T-helper 1 cell treated with Interleukin-12 subunit alpha and Interleukin-12 subunit beta and Interleukin-4 antibody, amounts not matched to agents 30 μg/mL and 1 μg/mL, for 36 hours (primary cell): ENCODE measurements around the gene SERPINB11.
"Not testable (repeated sequence)": the region's sequence is repeated elsewhere in the genome, so short reads cannot be mapped to it uniquely, and the experiment has no call there.

ENCODE experiments used
- H3K27ac Mint-ChIP-seq: one replicate; pipeline ENCODE4 v1.8.0; 2021; ENCODE audit warnings: mild to moderate bottlenecking, mixed read lengths
- H3K27me3 Mint-ChIP-seq: one replicate; pipeline ENCODE4 v1.8.0; 2021; ENCODE audit warnings: low read depth, mixed read lengths
- H3K36me3 Mint-ChIP-seq: one replicate; pipeline ENCODE4 v1.8.0; 2021; ENCODE audit warnings: low read depth, mixed read lengths
- H3K4me1 Mint-ChIP-seq: one replicate; pipeline ENCODE4 v1.8.0; 2021; ENCODE audit warnings: low read depth, mixed read lengths
- H3K4me3 Mint-ChIP-seq: one replicate; pipeline ENCODE4 v1.8.0; 2021; ENCODE audit warnings: mild to moderate bottlenecking, moderate library complexity, mixed read lengths
- H3K9me3 Mint-ChIP-seq: one replicate; pipeline ENCODE4 v1.8.0; 2021; ENCODE audit warnings: mixed read lengths

The SERPINB11 gene, protein sequence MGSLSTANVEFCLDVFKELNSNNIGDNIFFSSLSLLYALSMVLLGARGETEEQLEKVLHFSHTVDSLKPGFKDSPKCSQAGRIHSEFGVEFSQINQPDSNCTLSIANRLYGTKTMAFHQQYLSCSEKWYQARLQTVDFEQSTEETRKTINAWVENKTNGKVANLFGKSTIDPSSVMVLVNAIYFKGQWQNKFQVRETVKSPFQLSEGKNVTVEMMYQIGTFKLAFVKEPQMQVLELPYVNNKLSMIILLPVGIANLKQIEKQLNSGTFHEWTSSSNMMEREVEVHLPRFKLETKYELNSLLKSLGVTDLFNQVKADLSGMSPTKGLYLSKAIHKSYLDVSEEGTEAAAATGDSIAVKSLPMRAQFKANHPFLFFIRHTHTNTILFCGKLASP

DNA sequence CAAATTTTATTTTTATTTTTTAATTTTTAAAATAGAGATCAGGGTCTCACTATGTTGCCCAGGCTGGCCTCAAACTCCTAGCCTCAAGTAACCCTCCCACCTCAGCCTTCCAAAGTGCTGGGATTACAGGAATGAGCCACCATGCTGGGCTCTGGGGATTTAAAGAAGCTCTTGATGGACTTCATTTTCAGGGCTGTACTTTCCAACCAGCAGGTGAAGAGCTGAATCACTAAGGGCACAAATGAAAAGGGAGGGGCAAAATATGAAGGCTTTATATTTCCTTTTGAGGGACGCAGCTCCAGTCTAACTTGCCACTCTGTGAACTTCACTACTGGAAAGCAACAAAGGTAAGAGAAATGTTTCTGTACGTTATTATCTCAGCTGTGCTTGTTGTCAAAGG lies at the start of gene SERPINB11:
SERPINB11 (plus strand) TSS at position 301 of the 400 bp plus-strand sequence. CDS start 7,234 bp downstream, outside the sequence.
- H3K27ac Mint-ChIP-seq = no peak within 1 kb of the TSS
- H3K4me3 Mint-ChIP-seq = no peak within 1 kb of the TSS
- H3K4me1 Mint-ChIP-seq = no peaks in the 10 kb centered on the region

DNA sequence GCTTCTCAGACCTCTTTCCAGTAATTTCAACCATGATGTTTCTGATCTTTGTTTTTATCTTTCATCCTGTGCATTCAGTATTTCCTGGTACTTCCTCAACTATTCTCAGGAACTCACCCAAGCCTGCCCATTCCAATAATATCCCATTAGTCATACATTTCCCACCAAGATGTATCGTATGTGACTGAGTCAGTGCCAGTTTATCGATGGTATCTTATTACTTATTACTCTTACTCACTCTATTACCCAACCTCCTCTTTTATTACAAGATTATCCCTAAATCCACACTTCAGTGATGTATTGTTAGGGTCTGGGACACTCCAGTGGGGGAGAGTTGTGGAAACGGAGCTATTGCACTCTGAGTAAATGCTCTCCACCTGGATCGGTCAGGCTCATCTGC lies 43.8 kb upstream of the SERPINB11 start:
- not testable (repeated sequence) for H3K4me3 Mint-ChIP-seq, H3K9me3 Mint-ChIP-seq, H3K27ac Mint-ChIP-seq, H3K36me3 Mint-ChIP-seq, H3K4me1 Mint-ChIP-seq, H3K27me3 Mint-ChIP-seq

More for the DNA sequence above, at the start of gene SERPINB11:
- no peaks in the 10 kb centered on the region for H3K9me3 Mint-ChIP-seq
- no peaks in the 10 kb centered on the region for H3K36me3 Mint-ChIP-seq
- no peaks in the 10 kb centered on the region for H3K27me3 Mint-ChIP-seq

DNA sequence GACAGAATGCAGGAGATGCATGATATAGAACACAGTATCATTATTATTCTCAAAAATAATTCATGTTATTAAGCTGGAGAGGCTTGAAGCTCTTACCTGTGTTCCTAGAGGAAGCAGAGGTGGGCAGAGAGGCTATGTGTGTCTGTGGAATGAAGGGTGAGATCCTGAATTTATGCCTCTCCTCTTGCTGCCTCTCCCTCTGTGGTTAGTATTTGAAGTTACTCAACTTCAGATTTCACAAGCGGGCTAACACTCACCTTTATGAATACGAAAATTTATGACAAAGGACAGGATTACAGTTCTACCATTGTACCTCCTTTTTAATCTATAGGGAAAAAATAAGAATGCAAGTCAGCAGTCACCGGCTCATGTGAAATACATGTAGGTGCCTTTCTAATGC lies 41.0 kb upstream of the SERPINB11 start, which contains the start of gene SERPINB3:
SERPINB3 (minus strand) TSS at position 144 of the 400 bp plus-strand sequence. CDS start 677 bp downstream, outside the sequence.
- not testable (repeated sequence) for H3K27ac Mint-ChIP-seq, H3K4me1 Mint-ChIP-seq, H3K36me3 Mint-ChIP-seq, H3K27me3 Mint-ChIP-seq, H3K9me3 Mint-ChIP-seq, H3K4me3 Mint-ChIP-seq

DNA sequence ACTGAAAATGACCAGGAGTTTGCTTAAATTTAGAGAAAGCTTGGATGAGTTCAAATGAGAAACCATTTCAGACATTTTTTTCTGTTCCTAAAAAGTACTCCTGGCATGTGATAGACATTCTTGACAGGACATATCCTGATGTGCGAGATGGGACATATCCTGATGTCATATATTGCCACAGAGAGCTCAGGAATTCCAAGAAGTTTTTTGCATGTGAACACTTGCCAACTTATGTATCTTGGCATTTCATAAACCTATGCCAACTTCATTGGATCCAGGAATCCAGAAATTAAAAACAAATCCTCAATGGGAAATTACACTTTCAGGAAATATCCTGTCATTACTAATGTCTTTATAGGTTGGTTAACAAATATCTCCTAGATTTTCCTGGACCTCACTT lies 38.2 kb upstream of the SERPINB11 start:
- H3K9me3 Mint-ChIP-seq = no peaks in the 10 kb centered on the region

DNA sequence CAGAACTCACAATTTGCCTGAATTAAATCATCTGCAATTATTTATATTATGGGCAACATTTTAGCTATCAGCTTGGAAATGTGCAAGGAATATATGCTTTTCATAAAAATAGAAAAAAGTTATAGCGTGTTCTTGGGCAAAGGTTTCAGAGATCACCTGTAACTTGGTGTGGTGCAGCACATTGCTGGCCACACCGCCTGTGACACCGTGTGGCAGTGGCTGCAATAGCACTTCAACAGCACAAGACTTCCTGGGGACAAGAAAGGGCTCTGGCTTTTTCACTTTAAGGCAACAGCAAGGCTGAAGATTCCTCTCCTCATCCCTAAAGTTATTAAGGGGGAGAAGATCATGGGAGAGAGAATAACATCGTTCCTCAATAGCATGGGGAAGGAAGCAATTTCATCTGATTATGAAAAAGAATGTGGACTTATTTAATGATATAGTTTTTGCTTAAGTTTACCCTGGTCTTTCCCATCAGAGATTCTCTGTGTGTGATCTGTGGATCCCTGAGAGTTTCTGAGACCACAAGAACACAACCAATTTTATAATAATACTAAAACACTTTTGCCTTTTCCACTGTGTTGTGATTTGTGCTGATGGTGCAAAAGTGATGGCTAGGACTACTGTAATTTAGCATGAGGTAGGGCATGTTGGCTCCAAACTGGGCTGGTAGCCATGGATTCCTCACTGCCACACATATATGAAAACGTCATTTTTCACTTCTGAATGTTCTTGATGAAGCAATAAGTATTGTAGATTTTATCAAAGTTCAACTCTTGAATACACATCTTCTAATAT lies 26.0 kb upstream of the SERPINB11 start:
- Mint-ChIP-seq H3K9me3 (no peaks in the 10 kb centered on the region), H3K4me3 (no peak overlapping the region), H3K4me1 (no peaks in the 10 kb centered on the region), H3K27ac (no peak overlapping the region), H3K36me3 (no peaks in the 10 kb centered on the region), H3K27me3 (no peaks in the 10 kb centered on the region)

More for the DNA sequence above, 38.2 kb upstream of the SERPINB11 start:
- no peaks in the 10 kb centered on the region for H3K27me3 Mint-ChIP-seq
- H3K4me1 Mint-ChIP-seq = no peaks in the 10 kb centered on the region
- H3K36me3 Mint-ChIP-seq = no peaks in the 10 kb centered on the region
- H3K4me3 Mint-ChIP-seq = no peak overlapping the region
- H3K27ac Mint-ChIP-seq = no peak overlapping the region

DNA sequence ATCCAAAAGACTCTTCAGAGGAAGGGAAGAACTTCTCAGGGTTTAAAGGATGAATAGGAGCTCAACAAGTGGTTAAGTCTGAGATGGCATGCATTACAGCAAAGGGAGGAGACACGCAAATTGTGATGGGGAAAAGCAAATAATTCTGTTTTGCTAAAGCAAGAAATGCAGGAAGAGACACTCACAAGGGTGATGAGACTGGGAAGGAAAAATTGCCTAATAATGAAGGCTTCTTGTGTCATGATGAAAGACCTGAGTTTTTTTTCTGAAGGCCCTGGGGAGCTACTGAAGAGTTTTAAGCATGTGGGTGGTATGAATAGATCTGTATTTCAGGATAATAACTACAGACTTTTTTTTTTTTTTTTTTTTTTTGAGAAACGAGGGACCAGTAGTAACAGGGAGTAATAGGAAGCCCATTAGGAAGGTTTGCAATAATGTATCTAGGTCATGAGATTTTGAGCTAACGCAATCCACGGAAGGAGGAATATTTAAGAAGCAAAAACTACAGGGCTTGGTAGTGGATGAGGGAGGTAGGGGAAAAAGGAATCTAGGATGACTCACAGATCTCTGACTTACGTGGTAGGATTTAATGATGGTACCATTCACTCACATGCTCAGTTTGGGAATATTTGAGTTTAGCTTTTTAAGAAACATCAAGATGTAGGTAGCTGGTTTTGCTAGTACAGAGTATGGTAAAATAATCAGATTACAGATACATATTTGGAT lies 25.1 kb upstream of the SERPINB11 start:
- Mint-ChIP-seq H3K4me1 (no peaks in the 10 kb centered on the region), H3K9me3 (no peaks in the 10 kb centered on the region), H3K27ac (no peak overlapping the region), H3K4me3 (no peak overlapping the region), H3K27me3 (no peaks in the 10 kb centered on the region), H3K36me3 (no peaks in the 10 kb centered on the region)

DNA sequence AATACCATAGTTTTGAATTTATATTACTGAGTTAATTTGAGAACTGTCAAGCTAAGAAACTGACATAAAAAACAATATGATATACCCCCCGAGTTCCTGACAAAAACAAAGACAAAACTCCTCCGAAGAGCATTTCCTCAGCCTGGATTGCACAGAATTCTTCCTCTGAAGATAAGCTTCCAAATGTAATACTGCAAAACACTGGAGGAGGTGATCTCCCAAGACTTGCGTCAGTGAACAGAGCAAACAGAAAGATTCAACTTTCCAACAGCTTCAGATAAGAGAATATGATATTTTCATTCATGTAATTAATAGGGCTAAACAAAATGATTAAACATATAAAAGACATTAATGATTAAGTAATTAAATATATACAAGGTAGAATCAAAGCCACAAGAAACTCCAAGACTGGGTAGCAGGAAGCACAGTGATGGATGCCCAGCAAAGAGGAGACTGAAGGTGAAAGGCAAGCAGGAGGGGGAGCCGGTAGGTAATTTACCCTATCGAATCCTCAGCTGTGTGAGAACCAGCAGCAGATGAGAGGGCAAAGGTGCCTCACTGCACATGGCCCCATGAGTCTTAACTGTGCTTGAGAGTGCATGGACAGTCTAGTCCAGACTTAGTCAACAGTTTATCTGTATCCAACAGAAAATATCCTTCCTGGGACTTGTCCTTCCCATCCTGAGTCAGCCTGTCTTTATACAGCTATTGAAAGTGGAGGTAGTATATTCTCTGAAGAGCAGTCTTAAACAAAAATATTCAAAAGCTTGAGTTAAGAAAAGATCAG lies 22.7 kb upstream of the SERPINB11 start:
- no peaks in the 10 kb centered on the region for H3K27me3 Mint-ChIP-seq
- H3K9me3 Mint-ChIP-seq = no peaks in the 10 kb centered on the region
- no peak overlapping the region for H3K27ac Mint-ChIP-seq
- H3K4me1 Mint-ChIP-seq = no peaks in the 10 kb centered on the region
- H3K36me3 Mint-ChIP-seq = no peaks in the 10 kb centered on the region
- no peak overlapping the region for H3K4me3 Mint-ChIP-seq

DNA sequence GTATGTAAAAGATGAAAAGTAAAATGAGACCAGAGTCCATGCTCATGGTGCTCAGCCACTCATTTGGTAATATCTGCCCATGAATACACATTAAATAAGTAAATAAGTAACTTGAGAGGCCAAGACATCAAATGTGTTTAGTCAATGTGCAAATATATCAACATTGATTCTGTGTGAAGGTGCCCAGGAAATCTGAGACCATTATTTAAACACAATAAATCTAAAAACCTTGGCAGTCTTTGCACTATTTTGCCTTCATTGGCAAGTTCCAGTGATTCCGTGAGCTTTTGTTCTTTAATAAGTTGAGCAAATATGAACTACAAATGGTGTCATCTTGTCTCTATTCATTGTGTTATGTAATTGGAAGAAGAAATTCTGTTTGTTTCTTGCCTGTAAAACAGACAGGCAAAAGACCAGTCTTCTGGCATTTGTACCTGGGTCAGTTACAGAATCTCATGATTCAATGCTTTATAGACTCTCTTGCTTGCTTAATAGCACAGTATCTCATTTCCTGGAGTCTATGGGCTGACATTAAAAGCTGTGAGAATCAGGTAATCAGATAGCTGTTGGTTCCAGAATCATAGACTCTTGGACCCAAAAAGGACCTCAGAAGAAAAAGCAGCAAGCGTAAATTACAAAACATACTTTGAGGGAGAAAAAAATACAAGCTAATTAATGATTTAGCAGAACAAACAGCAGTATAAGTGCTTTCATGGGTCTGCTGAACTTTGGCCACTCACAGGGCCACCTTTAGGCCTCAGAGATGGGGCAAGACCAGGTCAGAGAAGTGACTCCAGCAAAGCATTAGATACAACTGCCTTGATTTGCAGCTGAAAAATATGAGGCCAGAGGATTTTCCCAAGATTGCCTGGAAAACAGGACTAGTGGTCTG lies 21.1 kb upstream of the SERPINB11 start:
- H3K36me3 Mint-ChIP-seq = no peaks in the 10 kb centered on the region
- H3K4me3 Mint-ChIP-seq = no peak overlapping the region
- H3K4me1 Mint-ChIP-seq = no peaks in the 10 kb centered on the region
- no peaks in the 10 kb centered on the region for H3K27me3 Mint-ChIP-seq
- H3K27ac Mint-ChIP-seq = no peak overlapping the region
- no peaks in the 10 kb centered on the region for H3K9me3 Mint-ChIP-seq

DNA sequence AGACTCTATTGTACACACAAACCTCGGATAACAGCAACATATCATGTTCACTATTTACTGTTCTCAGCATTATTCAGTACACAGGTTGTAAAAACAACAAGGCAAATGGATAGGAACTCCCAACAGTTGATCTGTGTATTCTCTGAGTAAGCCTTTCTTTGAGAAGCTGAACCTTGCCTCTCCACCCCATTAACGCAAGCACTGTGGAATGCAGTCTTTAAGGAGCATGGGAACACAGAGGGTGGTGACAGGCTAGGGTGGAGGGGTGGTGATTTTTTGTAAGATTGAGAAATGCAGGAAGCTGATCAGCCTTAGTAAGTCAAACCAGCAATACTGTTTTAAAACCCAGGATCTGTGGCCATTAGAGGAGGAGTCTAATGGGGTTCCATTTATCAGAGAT lies 19.6 kb upstream of the SERPINB11 start:
- no peaks in the 10 kb centered on the region for H3K36me3 Mint-ChIP-seq
- H3K4me3 Mint-ChIP-seq = no peak overlapping the region
- H3K9me3 Mint-ChIP-seq = no peaks in the 10 kb centered on the region
- H3K27ac Mint-ChIP-seq = no peak overlapping the region
- H3K4me1 Mint-ChIP-seq = no peaks in the 10 kb centered on the region
- no peaks in the 10 kb centered on the region for H3K27me3 Mint-ChIP-seq

DNA sequence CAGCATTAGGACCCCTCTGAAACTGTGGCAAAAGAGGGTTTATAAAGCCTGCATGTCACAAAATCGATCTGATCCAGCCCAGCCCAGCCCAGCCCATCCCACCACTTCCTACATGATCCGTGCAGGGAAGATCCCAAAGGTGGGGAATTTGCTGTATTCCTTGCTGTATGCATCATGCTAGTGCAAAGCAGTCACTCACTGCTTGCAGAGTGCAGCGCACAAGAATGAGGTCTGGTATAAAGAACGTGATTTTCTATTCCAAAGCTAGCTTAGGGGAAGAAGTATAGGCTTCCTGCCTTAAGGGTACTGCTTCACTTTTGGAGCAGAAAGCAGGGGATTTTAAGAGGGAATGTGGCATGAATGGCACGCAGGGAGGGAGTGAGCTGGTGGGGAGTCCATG lies 18.9 kb upstream of the SERPINB11 start:
- no peaks in the 10 kb centered on the region for H3K4me1 Mint-ChIP-seq
- no peaks in the 10 kb centered on the region for H3K27me3 Mint-ChIP-seq
- no peak overlapping the region for H3K4me3 Mint-ChIP-seq
- H3K9me3 Mint-ChIP-seq = no peaks in the 10 kb centered on the region
- no peaks in the 10 kb centered on the region for H3K36me3 Mint-ChIP-seq
- H3K27ac Mint-ChIP-seq = no peak overlapping the region

DNA sequence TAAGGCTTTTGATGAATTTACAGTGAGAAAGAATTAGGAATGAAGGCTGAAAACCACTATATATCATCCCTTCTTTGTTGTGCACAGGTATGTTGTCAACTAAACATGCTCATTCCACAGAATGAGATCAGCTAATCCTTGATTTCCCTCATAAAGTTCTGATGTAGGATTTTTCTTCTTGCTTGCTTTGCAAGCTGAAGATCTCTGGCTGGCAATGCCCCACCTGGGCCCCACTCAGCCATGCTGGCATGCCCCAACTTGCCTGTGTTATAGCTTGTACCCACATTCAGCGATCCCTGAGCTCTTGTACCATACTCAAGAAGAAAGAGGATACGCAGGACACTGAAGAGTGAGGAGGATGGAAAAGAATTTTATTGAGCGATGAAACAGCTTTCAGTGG lies 18.0 kb upstream of the SERPINB11 start:
- Mint-ChIP-seq H3K9me3 (no peaks in the 10 kb centered on the region), H3K27me3 (no peaks in the 10 kb centered on the region), H3K27ac (no peak overlapping the region), H3K36me3 (no peaks in the 10 kb centered on the region), H3K4me3 (no peak overlapping the region), H3K4me1 (no peaks in the 10 kb centered on the region)

DNA sequence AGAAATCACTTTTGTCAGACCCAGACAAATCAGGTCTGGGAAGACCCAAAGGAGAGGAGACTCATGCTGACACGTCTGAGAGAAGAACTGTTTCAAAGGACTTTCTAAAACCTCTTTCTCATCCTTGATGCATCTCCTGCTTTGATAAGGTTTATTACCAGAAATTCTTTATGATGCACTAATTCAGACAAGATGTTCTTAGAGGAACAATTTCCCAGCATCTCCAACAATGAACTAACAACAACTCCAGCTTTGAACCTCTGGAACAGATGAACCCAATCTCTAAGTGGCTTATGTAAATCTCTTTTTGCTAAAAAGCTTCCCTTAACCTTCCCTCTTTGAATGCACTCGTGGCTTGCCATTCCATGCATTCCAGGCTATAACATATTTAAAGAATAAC lies 15.9 kb upstream of the SERPINB11 start:
- Mint-ChIP-seq H3K27ac (no peak overlapping the region), H3K4me3 (no peak overlapping the region), H3K27me3 (no peaks in the 10 kb centered on the region), H3K36me3 (no peaks in the 10 kb centered on the region), H3K9me3 (no peaks in the 10 kb centered on the region), H3K4me1 (no peaks in the 10 kb centered on the region)

DNA sequence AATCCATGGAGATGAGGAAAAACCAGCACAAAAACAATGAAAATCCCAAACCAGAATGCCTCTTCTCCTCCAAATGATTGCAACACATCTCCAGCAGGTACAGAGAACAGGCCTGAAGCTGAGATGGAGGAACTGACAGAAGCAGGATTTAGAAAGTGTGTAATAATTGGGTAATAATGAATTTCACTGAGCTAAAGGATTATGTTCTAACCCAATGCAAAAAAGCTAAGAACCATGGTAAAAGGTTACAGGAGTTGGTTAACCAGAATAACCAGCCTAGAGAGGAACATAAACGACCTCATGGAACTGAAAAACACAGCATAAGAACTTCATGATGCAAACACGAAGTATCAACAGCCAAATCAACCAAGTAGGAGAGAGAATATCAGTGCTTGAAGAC lies 13.7 kb upstream of the SERPINB11 start:
- H3K4me3 Mint-ChIP-seq = no peak overlapping the region
- no peaks in the 10 kb centered on the region for H3K4me1 Mint-ChIP-seq
- no peaks in the 10 kb centered on the region for H3K36me3 Mint-ChIP-seq
- no peaks in the 10 kb centered on the region for H3K27me3 Mint-ChIP-seq
- H3K27ac Mint-ChIP-seq = no peak overlapping the region
- peaks cover 3% of the 10 kb centered on the region for H3K9me3 Mint-ChIP-seq
